Spleen (tissue), 7 donors: Measurements from ENCODE around the gene SLC22A23.

Experiments
- POLR2A ChIP-seq, 3 donors: fragments of 450-650 bp; IDR thresholded peaks; one replicate each; pipeline ENCODE4 v1.5.1; 2017; ENCODE audit warnings: antibody characterized with exemption in 3 of 3, mild to moderate bottlenecking in 1 of 3
- TF ChIP-seq, protein P1 (sequence below), 11 experiments: fragments of 200-600 bp in 7 of 11; fragments of 450-650 bp in 4 of 11; sonication (generic) in 4 of 11; IDR thresholded peaks in 8 of 11; conservative IDR thresholded peaks in 3 of 11; 1 replicate in 7 of 11; 2 replicates in 4 of 11; pipeline versions ENCODE4 v1.4.0 to v1.8.0; 2016 to 2021; ENCODE audit warnings: antibody characterized with exemption in 11 of 11, inconsistent platforms in 4 of 11, mild to moderate bottlenecking in 1 of 11
- donor health status: DM: no; HTN: no; CAD: no; lungs with moderate emphysema.
- donor health status: DM: no; HTN: no; CAD: no.
- donor health status: DM: no; HTN: no; CAD: no.

DNA sequence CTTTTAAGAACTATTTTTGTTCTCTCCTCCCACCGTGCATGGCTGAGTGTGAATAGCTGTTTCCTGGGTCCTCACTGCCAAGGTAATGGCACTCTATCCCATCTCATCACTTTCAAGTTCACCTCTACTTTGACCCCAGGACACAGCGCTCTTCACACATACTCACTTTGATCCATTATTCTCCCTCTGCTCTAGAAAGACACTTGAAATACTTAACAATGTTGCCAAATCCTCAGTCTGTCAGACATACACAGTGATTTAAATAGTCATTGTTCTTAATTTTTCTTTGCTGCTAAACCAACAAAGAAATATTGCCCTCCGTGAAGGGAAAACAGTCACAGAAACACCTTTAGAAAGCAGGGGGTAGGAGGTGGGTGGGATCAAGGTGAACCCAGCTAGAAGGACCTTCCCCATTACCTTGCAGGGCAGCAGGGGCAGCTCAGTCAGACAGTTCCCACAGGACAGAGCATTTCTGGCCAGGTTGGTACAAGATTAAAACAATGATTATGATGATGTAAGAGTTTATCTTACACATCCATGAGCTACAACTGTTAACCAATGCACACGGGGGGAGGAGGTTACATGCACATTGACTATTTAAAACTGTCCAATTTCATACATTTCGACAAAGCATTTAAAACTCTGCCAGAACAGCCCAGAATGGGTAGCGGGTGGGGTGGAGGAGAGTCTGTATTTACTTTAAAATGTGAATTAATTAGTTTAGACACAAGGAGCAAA lies 2.4 kb downstream of the SLC22A23 start:
- TF ChIP-seq, protein P1, sequence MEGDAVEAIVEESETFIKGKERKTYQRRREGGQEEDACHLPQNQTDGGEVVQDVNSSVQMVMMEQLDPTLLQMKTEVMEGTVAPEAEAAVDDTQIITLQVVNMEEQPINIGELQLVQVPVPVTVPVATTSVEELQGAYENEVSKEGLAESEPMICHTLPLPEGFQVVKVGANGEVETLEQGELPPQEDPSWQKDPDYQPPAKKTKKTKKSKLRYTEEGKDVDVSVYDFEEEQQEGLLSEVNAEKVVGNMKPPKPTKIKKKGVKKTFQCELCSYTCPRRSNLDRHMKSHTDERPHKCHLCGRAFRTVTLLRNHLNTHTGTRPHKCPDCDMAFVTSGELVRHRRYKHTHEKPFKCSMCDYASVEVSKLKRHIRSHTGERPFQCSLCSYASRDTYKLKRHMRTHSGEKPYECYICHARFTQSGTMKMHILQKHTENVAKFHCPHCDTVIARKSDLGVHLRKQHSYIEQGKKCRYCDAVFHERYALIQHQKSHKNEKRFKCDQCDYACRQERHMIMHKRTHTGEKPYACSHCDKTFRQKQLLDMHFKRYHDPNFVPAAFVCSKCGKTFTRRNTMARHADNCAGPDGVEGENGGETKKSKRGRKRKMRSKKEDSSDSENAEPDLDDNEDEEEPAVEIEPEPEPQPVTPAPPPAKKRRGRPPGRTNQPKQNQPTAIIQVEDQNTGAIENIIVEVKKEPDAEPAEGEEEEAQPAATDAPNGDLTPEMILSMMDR (IDR thresholded peaks at IDR 0.05 in 8 of 11, conservative IDR thresholded peaks at IDR 0.05 in 3 of 11), result no peak
- TF ChIP-seq POLR2A (IDR thresholded peaks at IDR 0.05), result no peak
